ENCODE measurements around the gene CDC42. TPM values are rescaled to one million over a fixed set of nuclear protein-coding genes. Genes with fewer than 3 reads are reported as not detected.

The CDC42 gene
- total RNA-seq, 1 experiment from 2014 or later = 245 TPM

- BruUV-seq (replicated peaks) = no TSS peak
These were observed 12.3 kb upstream of the CDC42 start for GRCh38 chr1:22040286-22040623.

GRCh38 chr1:22041505-22041904 is 11.0 kb upstream of the CDC42 start:
- no TSS peak for BruUV-seq (replicated peaks)
- H3K9me3 ChIP-seq (ENCODE audit: low read length) = no peaks in the 10 kb centered on the region
- no peaks in the 10 kb centered on the region for H3K79me2 ChIP-seq (ENCODE audit: low read length)
- no peak for ATAC-seq
- POLR2A ChIA-PET (ENCODE audit: unreplicated experiment) = no interaction called here
- H3K36me3 ChIP-seq (ENCODE audit: low read depth, low read length) = no peaks in the 10 kb centered on the region
- peaks cover 37% of the 10 kb centered on the region for H3K4me1 ChIP-seq (ENCODE audit: insufficient read depth, low read length)
- H3K4me2 ChIP-seq (ENCODE audit: low read length) = no peak overlapping the region
- no peak overlapping the region for H3K27ac ChIP-seq (ENCODE audit: low read length)
- no peaks in the 10 kb centered on the region for H3K27me3 ChIP-seq (ENCODE audit: low read length)
- intact Hi-C loops (cut with micrococcal nuclease) = no loop called here
- H3K9me2 ChIP-seq (replicated peaks; ENCODE audit: low read length) = no peaks in the 10 kb centered on the region
- peaks cover 3% of the 10 kb centered on the region for H3F3A ChIP-seq (ENCODE audit: low read length, unreplicated experiment)
- no peak overlapping the region for H3K9ac ChIP-seq (ENCODE audit: low read length)
- CTCF ChIA-PET = no interaction called here
- H3K4me3 ChIP-seq (ENCODE audit: low read length) = no peak overlapping the region
- H4K20me1 ChIP-seq (ENCODE audit: low read length) = no peaks in the 10 kb centered on the region
- no peak for DNase-seq
- TF ChIP-seq EZH2 (IDR thresholded peaks at IDR 0.05; ENCODE audit: low read length, unreplicated experiment) (no peak), CTCF (conservative IDR thresholded peaks at IDR 0.05; ENCODE audit: low read depth, low read length) (no peak), EZH2phosphoT487 (IDR thresholded peaks at IDR 0.05; ENCODE audit: borderline replicate concordance, low read length) (no peak)
- no peak overlapping the region for H2AFZ ChIP-seq (ENCODE audit: low read length)

More at GRCh38 chr1:22040286-22040623, 12.3 kb upstream of the CDC42 start:
- Histone ChIP-seq H3K9me2 (replicated peaks; ENCODE audit: low read length) (no peaks in the 10 kb centered on the region), H3K4me2 (ENCODE audit: low read length) (0 out of 2 replicates have a peak overlapping the region, but pooled peaks have one; percentile 47), H3K79me2 (ENCODE audit: low read length) (no peaks in the 10 kb centered on the region), H3K36me3 (ENCODE audit: low read depth, low read length) (no peaks in the 10 kb centered on the region), H2AFZ (ENCODE audit: low read length) (peak overlapping the region; percentile 47; the same call in 1 of the 2 replicates), H3K4me1 (ENCODE audit: insufficient read depth, low read length) (peaks cover 30% of the 10 kb centered on the region), H3K4me3 (ENCODE audit: low read length) (no peak overlapping the region), H3K27me3 (ENCODE audit: low read length) (no peaks in the 10 kb centered on the region), H3K9me3 (ENCODE audit: low read length) (no peaks in the 10 kb centered on the region), H3K9ac (ENCODE audit: low read length) (no peak overlapping the region), H3F3A (ENCODE audit: low read length, unreplicated experiment) (peaks cover 3% of the 10 kb centered on the region), H4K20me1 (ENCODE audit: low read length) (no peaks in the 10 kb centered on the region), H3K27ac (ENCODE audit: low read length) (no peak overlapping the region)
- TF ChIP-seq CTCF (conservative IDR thresholded peaks at IDR 0.05; ENCODE audit: low read depth, low read length) (no peak), EZH2 (IDR thresholded peaks at IDR 0.05; ENCODE audit: low read length, unreplicated experiment) (no peak), EZH2phosphoT487 (IDR thresholded peaks at IDR 0.05; ENCODE audit: borderline replicate concordance, low read length) (no peak)
- CTCF ChIA-PET = no interaction called here
- intact Hi-C loops (cut with micrococcal nuclease) = no loop called here
- ATAC-seq = no peak
- POLR2A ChIA-PET (ENCODE audit: unreplicated experiment) = no interaction called here
- no peak for DNase-seq

- peaks cover 3% of the 10 kb centered on the region for H3F3A ChIP-seq (ENCODE audit: low read length, unreplicated experiment)
- no peaks in the 10 kb centered on the region for H3K36me3 ChIP-seq (ENCODE audit: low read depth, low read length)
- H2AFZ ChIP-seq (ENCODE audit: low read length) = no peak overlapping the region
- no peaks in the 10 kb centered on the region for H3K27me3 ChIP-seq (ENCODE audit: low read length)
- intact Hi-C loops (cut with micrococcal nuclease) = no loop called here
- ATAC-seq = no peak
- ChIA-PET CTCF (no interaction called here), POLR2A (ENCODE audit: unreplicated experiment) (no interaction called here)
- TF ChIP-seq CTCF (conservative IDR thresholded peaks at IDR 0.05; ENCODE audit: low read depth, low read length) = no peak
- TF ChIP-seq EZH2phosphoT487 (IDR thresholded peaks at IDR 0.05; ENCODE audit: borderline replicate concordance, low read length) = no peak
- TF ChIP-seq EZH2 (IDR thresholded peaks at IDR 0.05; ENCODE audit: low read length, unreplicated experiment) = no peak
- BruUV-seq (replicated peaks) = no TSS peak
- H3K9ac ChIP-seq (ENCODE audit: low read length) = no peak overlapping the region
- no peaks in the 10 kb centered on the region for H3K9me2 ChIP-seq (replicated peaks; ENCODE audit: low read length)
- H3K9me3 ChIP-seq (ENCODE audit: low read length) = no peaks in the 10 kb centered on the region
- peaks cover 37% of the 10 kb centered on the region for H3K4me1 ChIP-seq (ENCODE audit: insufficient read depth, low read length)
- peak overlapping the region; percentile 44 for H3K4me2 ChIP-seq (ENCODE audit: low read length)
- H3K27ac ChIP-seq (ENCODE audit: low read length) = no peak overlapping the region
- no peak overlapping the region for H3K4me3 ChIP-seq (ENCODE audit: low read length)
- no peaks in the 10 kb centered on the region for H3K79me2 ChIP-seq (ENCODE audit: low read length)
- peak; percentile 60 for DNase-seq
- no peaks in the 10 kb centered on the region for H4K20me1 ChIP-seq (ENCODE audit: low read length)
These were observed 9.2 kb upstream of the CDC42 start for GRCh38 chr1:22043198-22043769.
